ENCODE data around the gene OXNAD1. TPM values are rescaled to one million over a fixed set of nuclear protein-coding genes. Genes with fewer than 3 reads are reported as not detected.

The OXNAD1 gene
- total RNA-seq, 1 donor from 2014 or later: 28.7 TPM

- H3K36me3 ChIP-seq: no peaks in the 10 kb centered on the region
- Mint-ChIP-seq H3K4me1 (peaks cover 7% of the 10 kb centered on the region), H3K36me3 (no peaks in the 10 kb centered on the region), H3K9me3 (no peaks in the 10 kb centered on the region), H3K27me3 (ENCODE audit: insufficient read depth, low read depth) (no peaks in the 10 kb centered on the region), H3K27ac (no peak overlapping the region), H3K4me3 (no peak overlapping the region)
- H3K27ac ChIP-seq: no peak overlapping the region
- no peaks in the 10 kb centered on the region for H3K4me1 ChIP-seq
- no peaks in the 10 kb centered on the region for H4K20me1 ChIP-seq (ENCODE audit: low read depth)
- no peaks in the 10 kb centered on the region for H3K79me2 ChIP-seq (ENCODE audit: low read depth)
- TF ChIP-seq EZH2 (IDR thresholded peaks at IDR 0.05) (no peak), CTCF (IDR thresholded peaks at IDR 0.05) (peak; percentile 79), EZH2phosphoT487 (IDR thresholded peaks at IDR 0.05) (no peak)
- H3K27me3 ChIP-seq: no peaks in the 10 kb centered on the region
- H3K9me3 ChIP-seq (ENCODE audit: low read depth): no peaks in the 10 kb centered on the region
- H2AFZ ChIP-seq (replicated peaks): no peak overlapping the region
- H3K4me2 ChIP-seq: no peak overlapping the region
- DNase-seq (ENCODE audit: low spot score): peak; percentile 75
- H3F3A ChIP-seq (ENCODE audit: low read depth): no peaks in the 10 kb centered on the region
- no peak overlapping the region for H3K9ac ChIP-seq
- H3K4me3 ChIP-seq: no peak overlapping the region
These were observed 15.7 kb upstream of the OXNAD1 start for GRCh38 chr3:16249336-16249735.

GRCh38 chr3:16249886-16250285, 15.1 kb upstream of the OXNAD1 start:
- H2AFZ ChIP-seq (replicated peaks): no peak overlapping the region
- no peaks in the 10 kb centered on the region for H3K27me3 Mint-ChIP-seq (ENCODE audit: insufficient read depth, low read depth)
- H3F3A ChIP-seq (ENCODE audit: low read depth): peaks cover 2% of the 10 kb centered on the region
- no peak overlapping the region for H3K4me3 ChIP-seq
- no peak overlapping the region for H3K4me2 ChIP-seq
- no peak overlapping the region for H3K9ac ChIP-seq
- no peak overlapping the region for H3K27ac ChIP-seq
- DNase-seq (ENCODE audit: low spot score): no peak
- H3K36me3 Mint-ChIP-seq: no peaks in the 10 kb centered on the region
- H3K27me3 ChIP-seq: no peaks in the 10 kb centered on the region
- H3K27ac Mint-ChIP-seq: no peak overlapping the region
- H3K4me3 Mint-ChIP-seq: no peak overlapping the region
- H3K79me2 ChIP-seq (ENCODE audit: low read depth): no peaks in the 10 kb centered on the region
- TF ChIP-seq EZH2 (IDR thresholded peaks at IDR 0.05) (no peak), CTCF (IDR thresholded peaks at IDR 0.05) (no peak), EZH2phosphoT487 (IDR thresholded peaks at IDR 0.05) (no peak)
- no peaks in the 10 kb centered on the region for H3K9me3 ChIP-seq (ENCODE audit: low read depth)
- H4K20me1 ChIP-seq (ENCODE audit: low read depth): no peaks in the 10 kb centered on the region
- H3K4me1 ChIP-seq: no peaks in the 10 kb centered on the region
- H3K9me3 Mint-ChIP-seq: no peaks in the 10 kb centered on the region
- H3K4me1 Mint-ChIP-seq: peaks cover 7% of the 10 kb centered on the region
- H3K36me3 ChIP-seq: no peaks in the 10 kb centered on the region

GRCh38 chr3:16251316-16252085, 13.5 kb upstream of the OXNAD1 start:
- Histone ChIP-seq H3K36me3 (no peaks in the 10 kb centered on the region), H3K4me2 (no peak overlapping the region), H3K4me3 (no peak overlapping the region), H4K20me1 (ENCODE audit: low read depth) (no peaks in the 10 kb centered on the region), H3K9ac (no peak overlapping the region), H3F3A (ENCODE audit: low read depth) (peaks cover 16% of the 10 kb centered on the region), H3K27me3 (no peaks in the 10 kb centered on the region), H3K79me2 (ENCODE audit: low read depth) (no peaks in the 10 kb centered on the region), H2AFZ (replicated peaks) (no peak overlapping the region), H3K27ac (no peak overlapping the region), H3K9me3 (ENCODE audit: low read depth) (no peaks in the 10 kb centered on the region), H3K4me1 (peaks cover 15% of the 10 kb centered on the region)
- TF ChIP-seq EZH2 (IDR thresholded peaks at IDR 0.05): no peak
- TF ChIP-seq EZH2phosphoT487 (IDR thresholded peaks at IDR 0.05): no peak
- no peak for TF ChIP-seq CTCF (IDR thresholded peaks at IDR 0.05)
- Mint-ChIP-seq H3K9me3 (no peaks in the 10 kb centered on the region), H3K4me3 (no peak overlapping the region), H3K36me3 (no peaks in the 10 kb centered on the region), H3K4me1 (peaks cover 7% of the 10 kb centered on the region), H3K27me3 (ENCODE audit: insufficient read depth, low read depth) (no peaks in the 10 kb centered on the region), H3K27ac (no peak overlapping the region)
- DNase-seq (ENCODE audit: low spot score): no peak
